ENCODE measurements around the gene EFCAB9. TPM values are rescaled to one million over a fixed set of nuclear protein-coding genes. Genes with fewer than 3 reads are reported as not detected.

The EFCAB9 gene
- total RNA-seq (2022; extraction: Qiagen RNA extraction; ENCODE audit: low read depth), result not detected in 5 replicates

GRCh38 chr5:172193872-172194271, at the start of gene EFCAB9:
EFCAB9 (plus strand) TSS chr5:172194172; CDS start chr5:172194173, 1 bp downstream.

GRCh38 chr5:172188033-172188892, 5.7 kb upstream of the EFCAB9 start, which contains the start of gene STK10:
STK10 (minus strand) TSS chr5:172188224; CDS start chr5:172188042, 182 bp downstream.

Other genes starting within 250 kb of the EFCAB9 start
- gene FBXW11, start 187.5 kb upstream of the EFCAB9 start, total RNA-seq (2022; extraction: Qiagen RNA extraction; ENCODE audit: low read depth), result 26.8 to 42.3 TPM (median 38.9 TPM) in 5 replicates
- gene STK10, start 5.9 kb upstream of the EFCAB9 start, total RNA-seq (2022; extraction: Qiagen RNA extraction; ENCODE audit: low read depth), result 24.4 to 29.7 TPM (median 26.6 TPM) in 5 replicates
- 7.9 to 16.7 TPM (median 15.5 TPM) in 5 replicates for gene UBTD2, start 89.6 kb downstream of the EFCAB9 start, total RNA-seq (2022; extraction: Qiagen RNA extraction; ENCODE audit: low read depth)

All from A549 treated with RU486 at 1 μM for 4 hours (cell line).